T-helper 1 cell (primary cell): ENCODE results near the gene NUF2.
A peak's percentile ranks its signal among the peaks of the same experiment; 100 is the strongest.
"Not testable (repeated sequence)": the region's sequence is repeated elsewhere in the genome, so short reads cannot be mapped to it uniquely, and the experiment has no call there.

Source experiments
- DNase-seq, 5 donors: peaks; one replicate each; pipeline ENCODE4 v3.0.0-alpha.2; 2012 to 2020
- total RNA-seq, 4 donors: gene quantifications; one replicate each; lab custom pipeline; 2026; lab: John Stamatoyannopoulos, UW

NUF2 gene
- 1.8 to 3.9 (median 2.2) reads per million in 4 donors for total RNA-seq

DNA sequence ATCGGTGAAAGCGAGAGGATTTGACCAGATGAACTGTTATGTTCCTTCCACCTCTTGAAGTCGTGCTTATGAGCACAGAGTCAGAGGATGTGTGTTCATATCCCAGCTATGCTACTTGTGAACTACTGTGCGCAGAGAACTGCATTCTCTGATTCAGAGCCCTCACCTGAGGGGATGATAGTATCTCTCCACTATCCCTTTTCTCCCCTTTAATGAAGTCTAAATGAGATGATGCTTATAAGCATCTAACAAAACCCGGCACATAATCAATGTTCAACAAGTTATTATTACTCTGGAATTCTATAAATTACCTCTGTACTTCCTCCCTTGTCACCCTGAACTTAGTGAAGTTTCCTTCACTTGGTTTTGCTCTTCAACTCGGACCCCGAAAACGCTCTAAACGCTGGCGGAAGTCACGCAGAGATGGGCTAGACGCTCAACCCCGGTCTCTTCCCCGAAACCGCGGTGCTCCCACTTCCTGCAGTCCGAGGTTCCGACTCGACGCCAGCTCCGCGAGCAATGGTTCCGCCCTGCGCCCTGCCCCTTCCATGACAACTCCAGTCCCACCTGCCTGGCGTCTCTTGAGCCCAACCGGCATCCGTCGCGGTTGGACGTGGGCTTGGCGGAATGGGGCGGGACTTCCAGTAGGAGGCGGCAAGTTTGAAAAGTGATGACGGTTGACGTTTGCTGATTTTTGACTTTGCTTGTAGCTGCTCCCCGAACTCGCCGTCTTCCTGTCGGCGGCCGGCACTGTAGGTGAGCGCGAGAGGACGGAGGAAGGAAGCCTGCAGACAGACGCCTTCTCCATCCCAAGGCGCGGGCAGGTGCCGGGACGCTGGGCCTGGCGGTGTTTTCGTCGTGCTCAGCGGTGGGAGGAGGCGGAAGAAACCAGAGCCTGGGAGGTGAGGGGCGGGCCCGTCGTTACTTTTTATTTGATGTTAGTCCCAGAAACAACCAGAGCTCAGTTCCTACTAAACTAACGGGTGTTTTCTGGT is at the start of gene NUF2:
NUF2 (plus strand) TSS at position 644 of the 995 bp plus-strand sequence. CDS start 4,098 bp downstream, outside the sequence.
- peak; percentile 91 to 99 (median 92) for DNase-seq

DNA sequence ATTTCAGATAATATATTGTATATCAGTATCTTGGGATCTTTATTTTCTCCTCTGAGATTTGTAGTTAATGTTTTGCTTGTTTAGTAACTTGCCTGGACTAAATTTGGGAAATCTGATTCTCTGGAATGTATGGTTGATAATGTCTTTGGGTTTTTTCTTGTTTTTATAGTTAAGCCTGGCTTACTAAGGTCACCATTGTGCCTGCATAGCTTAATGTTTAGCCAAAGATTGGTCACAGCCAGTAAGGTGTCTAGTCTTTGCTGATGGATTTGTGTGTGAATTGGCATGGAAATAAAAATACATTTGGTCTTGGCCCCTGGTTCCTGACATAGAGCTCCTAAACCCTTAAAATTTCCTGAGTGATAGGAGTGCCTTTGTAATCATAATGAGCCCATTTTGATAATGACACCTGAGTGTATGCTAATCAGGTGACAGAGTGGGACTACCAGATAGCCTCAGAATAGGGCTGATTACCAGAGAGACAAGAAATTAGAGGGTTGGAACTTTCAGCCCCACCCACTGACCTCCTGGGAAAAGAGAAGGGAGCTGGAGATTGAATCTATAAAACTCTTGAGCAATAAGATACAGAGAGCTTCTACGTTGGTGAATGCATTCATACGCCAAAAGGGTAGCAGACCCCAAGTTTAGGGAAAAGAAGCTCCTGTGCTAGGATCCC is 47.9 kb upstream of the NUF2 start:
- no peak for DNase-seq

DNA sequence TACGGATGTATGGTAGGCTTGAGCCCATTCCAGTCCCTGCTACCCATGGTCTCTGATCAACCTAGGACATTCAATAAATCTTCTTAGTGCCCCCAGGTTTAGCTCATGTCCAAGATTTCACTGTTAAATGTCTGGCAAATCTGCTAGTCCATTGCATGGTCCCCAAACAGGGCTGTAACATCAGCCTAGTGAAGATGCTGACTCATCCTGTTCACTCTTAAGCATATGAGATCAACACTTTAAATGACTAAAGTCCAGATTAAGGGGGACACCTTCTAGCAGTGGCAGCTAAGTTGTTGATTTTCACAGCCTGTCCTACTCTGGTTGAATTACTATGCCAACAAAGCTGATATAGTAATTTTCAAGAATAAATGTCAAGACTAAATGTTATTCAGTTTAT is 46.5 kb upstream of the NUF2 start:
- DNase-seq: no peak

DNA sequence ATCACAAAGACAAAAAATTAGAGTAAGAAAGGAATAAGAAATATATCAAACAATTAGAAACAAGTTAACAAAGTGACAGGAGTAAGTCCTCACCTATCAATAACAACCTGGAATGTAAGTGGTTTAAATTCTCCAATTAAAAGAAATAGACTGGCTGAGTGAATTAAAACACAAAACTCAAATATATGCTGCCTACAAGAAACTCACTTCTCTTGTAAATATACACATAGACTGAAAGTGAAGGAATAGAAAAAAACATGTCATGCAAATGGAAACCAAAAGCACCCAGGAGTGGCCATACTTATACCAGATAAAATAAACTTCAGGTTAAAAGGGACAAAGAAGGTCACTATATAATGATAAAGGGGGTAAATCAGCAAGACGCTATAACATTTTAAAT is 43.2 kb upstream of the NUF2 start:
- no peak for DNase-seq

DNA sequence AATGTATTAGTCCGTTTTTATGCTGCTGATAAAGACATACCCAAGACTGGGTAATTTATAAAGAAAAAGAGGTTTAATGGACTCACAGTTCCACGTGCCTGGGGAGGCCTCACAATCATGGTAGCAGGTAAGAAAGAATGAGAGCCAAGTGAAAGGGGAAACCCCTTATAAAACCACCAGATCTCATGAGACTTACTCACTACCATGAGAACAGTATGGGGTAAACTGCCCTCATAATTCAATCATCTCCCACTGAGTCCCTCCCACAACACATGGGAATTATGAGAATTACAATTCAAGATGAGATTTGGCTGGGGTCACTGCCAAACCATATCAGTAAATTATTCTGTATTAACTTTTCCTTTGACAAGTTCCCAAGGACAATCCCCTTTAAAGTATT is 36.9 kb upstream of the NUF2 start:
- not testable (repeated sequence) for DNase-seq

DNA sequence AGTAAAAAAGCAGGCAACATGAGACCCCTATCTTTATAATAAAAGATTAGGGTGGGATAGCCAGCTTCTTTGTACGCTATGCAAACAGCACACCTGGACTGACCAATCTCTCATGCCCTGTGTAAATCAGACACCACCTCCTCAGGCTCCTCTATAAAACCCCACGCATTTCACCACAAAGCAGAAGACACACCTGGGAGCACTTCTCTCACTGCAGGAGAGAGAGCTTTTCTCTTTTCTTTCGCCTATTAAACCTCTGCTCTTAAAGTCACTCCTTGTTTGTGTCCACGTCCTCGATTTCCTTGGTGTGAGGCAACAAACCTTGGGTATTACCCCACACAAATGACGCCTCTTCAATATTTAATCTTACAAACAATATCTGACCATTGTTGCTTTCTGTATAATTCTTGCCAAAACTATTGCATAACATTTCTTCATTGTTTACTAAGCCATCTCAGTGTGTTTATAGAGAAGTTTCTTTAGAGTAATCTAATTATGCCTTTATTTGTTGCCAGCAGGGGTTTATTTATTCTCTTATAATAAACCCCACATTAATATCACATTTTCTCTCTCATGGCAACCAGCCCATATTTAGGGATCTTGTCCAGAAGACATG is 31.6 kb upstream of the NUF2 start:
- DNase-seq: no peak

DNA sequence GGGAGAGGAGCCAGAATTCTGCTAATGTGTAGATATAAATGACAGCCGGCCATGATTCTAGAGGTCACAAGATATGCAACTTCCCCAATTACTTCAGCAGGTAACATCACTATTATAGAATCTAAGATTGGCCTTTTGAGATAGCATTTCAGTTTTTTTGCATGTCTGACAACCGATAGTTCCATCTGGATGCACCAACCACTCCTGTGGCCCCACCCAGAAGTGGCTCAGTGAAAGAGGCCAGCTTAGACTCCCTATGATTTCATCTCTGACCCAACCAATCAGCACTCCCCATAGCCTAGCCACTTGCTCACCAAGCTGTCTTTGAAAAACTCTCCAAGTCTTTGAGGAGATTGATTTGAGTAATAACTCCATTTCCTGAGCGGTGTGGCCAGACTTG is 30.3 kb upstream of the NUF2 start:
- DNase-seq: no peak

DNA sequence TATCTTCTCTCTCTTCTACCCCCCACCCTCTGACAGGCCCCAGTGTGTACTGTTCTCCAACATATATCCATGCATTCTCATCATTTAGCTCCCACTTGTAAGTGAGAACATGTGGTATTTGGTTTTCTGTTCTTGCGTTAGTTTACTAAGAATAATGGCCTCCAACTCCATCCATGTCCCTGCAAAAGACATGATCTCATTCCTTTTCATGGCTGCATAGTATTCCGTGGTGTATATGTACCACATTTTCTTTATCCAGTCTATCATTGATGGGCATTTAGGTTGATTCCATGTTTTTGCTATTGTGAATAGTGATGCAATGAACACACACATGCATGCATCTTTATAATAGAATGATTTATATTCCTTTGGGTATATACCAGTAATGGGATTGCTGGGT is 29.6 kb upstream of the NUF2 start:
- not testable (repeated sequence) for DNase-seq

DNA sequence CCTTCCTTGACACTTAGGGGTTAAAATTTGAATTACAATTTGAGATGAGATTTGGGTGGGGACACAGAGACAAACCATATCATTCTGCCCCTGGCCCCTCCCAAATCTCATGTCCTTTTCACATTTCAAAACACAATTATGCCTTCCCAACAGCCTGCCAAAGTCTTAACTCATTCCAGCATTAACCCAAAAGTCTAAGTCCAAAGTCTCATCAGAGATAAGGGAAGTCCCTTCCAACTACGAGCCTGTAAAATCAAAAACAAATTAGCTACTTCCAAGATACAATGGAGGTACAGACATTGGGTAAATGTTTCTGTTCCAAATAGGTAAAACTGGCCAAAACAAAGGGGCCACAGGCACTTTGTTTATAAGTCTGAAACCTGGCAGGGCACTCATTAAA is 28.3 kb upstream of the NUF2 start:
- DNase-seq: not testable (repeated sequence)

DNA sequence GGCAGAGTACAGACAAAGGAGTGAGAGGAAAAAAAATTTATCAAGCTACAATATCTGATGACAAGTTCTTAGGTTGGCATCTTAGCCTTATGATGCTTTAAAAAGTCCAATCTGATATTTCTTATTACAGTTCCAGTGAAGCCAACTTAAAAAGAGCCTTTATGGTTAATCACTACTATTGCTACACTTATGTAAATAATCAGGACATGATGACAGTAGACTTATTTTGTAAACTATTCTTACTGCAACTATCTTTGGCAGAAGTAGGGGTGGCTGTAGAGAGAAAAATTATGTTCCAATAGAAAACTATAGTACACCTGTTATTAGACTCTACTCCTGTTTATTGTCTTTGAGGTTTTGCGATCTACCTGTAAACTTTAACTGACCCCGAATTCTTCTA is 25.8 kb upstream of the NUF2 start:
- DNase-seq: no peak

DNA sequence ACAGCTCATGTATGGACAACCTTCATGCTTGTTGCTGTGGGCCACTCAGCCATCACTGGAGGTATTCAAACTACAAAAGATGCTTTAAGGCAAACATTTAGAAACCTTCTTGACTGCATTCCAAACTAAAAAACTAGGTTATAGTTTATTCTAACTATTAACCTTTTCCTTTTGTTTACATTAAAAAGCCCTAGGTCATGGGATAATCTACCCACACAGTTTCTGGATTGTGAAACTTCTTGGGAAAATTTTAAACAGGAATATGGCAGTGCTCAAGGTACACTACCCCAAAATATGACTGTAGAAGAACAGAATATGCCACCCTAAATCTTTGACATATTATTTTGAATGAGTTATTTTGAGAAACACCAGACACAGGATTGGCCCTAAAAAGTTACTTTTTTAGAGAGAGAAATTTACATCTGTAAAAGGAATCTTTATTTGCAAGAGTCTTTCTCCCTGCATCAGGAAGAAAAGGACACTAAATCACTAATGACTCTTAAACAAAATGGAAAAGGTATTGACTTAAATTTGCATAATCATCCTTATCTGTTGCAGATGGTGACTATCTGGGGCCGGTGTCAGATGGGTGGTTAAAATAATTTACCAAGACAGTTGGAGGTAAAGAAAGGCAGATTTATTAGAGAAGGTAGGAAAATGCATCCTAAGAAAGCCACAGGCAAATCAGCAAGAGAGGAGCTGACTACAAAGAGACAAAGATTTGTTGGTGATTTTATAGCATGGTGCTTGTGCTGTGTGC is 25.1 kb upstream of the NUF2 start:
- DNase-seq: no peak

DNA sequence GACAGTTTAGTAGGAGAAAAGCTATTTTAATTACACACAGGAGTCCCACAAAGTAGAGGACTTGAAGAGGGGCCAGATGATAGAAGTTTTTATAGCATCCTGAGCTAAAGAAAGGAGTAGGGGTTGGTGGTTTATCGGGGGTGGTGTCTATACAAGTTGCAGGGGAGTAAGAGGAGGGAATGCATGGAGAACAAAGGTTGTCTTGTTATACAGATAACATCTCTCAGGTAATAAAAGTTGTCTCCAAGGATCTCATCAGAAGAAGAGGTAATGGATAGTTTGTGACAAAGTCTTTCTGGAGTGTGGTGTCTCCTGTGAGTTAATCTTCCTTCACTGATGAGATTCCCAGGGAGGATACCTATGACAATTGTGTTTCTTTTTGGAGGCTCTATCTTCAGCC is 23.4 kb upstream of the NUF2 start:
- DNase-seq: no peak

DNA sequence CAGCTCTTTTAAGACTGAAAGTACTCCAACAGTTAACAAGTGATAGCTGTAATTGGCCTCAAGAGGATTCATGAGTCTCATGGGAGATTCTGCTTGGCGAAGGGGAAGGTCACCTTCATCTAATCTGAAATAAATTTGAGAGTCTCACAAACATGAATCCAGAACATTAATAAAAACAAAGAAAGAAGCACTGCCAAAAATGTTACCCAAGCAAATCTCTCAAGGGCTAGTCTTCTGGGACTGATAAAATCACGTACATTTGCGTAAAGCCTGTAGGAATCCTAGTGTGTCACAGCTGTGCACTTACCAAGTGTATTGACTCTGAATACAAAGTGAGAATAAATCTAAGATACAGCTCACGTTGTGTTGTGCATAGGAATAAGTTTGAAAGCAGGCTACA is 21.2 kb upstream of the NUF2 start:
- no peak for DNase-seq

DNA sequence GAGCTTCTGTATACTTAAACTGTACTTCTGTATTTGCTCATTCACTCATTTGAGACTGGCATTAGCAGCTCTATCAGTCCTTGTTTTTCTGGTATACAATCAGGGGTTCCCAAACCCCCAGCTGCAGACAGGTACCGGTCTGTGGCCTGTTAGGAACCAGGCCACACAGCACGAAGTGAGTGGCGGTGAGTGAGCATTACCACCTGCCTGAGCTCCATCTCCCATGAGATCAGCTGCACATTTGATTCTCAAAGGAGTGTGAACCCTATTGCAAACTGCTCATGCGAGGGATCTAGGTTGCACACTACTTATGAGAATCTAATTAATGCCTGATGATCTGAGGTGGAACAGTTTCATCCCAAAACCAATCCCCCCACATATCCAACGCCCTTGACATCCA is 18.2 kb upstream of the NUF2 start:
- no peak for DNase-seq

DNA sequence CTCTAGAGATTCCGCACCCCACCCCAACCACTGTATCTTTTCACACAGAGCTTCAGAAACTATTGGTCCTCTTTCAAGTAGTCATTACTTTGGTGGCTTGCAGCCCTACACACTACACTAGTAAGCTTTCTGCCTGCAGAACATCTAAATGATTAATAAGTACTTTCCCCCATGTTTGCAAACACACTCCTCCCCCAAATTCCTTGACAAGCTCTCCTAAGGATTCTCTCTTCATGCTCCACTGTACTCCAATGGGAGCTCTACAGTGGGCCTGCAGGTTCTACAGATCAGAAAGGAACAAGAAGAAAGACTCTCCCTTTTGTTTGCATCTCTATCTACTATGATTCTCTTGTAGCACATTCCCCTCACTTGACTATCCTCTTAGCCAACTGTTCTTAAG is 16.3 kb upstream of the NUF2 start:
- DNase-seq: no peak

DNA sequence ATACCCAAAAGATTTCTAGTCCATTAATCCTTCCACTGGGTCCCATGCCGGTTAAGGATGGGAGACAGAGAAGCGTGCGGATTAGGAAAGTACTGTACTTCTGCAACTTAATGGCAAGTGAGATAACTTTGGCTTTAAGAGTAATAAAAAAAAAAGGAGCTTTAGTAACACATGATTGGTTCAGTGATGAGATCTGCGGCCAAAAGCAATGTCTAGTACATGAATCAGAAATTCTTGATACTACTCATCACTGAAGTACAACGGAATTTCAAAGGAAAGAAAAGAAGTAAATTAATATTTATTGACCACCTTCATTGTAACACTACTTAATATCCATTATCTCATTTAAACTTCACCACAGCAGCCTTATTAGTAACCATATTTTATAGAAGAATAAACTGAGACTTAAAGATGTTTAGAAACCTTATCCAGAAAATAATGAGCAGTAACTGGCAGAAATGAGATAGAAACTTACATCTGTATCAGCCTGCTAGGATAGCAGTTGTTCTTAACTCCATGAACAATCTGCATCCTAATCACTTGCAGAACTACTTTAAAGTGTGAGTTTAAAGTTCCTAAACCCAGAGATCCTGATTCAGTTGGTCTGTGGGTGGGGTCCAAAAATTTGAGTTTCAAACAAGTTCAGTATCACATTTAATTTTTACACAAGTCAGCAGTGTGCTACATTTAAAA is 14.1 kb upstream of the NUF2 start:
- DNase-seq: no peak

DNA sequence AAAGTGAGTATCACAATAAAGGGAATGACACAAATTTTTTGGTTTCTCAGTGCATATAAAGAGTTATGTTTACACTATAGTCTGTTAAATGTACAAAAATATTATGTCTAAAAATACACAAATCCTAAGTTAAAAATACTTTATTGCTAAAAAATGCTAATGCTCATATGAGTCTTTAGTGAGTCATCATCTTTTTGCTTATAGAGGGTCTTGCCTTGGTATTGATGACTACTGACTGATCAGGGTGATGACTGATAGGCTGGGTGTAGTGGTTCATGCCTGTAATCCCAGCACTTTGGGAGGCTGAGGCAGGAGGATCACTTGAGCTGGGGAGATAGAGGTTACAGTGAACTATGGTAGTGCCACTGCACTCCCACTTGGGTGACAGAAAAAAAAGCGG is 12.9 kb upstream of the NUF2 start:
- no peak for DNase-seq

DNA sequence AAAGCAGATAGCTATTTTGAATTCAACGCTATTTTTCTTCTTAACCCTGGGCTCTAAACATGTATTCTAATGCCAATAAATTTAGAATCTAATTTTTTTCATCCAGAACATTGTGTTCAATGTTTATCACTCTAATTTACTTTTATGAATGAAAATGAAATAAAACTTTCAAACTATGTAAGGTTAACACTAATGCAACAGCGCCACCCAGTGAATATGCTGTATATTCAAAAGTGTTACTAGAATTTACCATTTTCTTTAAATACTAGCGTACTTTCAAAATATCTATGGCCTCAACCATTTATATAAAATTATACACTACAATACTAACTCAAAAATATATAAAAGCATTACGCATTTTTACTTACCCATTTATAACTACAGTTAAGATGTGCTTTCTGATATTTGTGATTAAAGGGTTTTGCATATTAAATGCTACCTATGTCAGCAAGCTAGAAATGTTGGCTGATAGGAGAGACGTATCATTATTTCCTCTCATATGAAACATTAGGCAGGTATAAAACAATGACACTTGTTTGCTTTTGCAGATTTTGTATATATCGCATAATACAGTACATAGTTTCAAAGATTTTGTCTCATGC is 5.9 kb upstream of the NUF2 start:
- peak in 4 of 5 donors; percentile 21 to 48 (median 25) for DNase-seq

DNA sequence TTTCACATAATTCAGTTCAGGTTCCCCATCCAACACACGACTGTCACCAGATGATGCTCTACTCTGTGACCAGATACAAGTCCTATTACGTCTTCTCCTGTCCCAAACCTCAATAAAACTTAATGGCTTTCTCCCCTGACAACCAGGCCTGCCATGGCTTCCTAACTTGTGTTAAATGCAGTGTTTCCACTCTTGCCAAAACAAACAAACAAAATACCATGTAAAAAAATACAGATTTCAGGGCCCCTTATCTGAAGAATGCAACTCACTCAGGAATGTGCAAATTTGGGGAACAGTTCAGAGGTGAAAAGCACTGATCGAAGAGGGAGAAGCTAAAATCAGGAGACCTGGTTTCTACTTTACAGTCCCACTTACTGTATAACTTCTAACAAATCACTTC is 863 bp upstream of the NUF2 start:
- DNase-seq: no peak

DNA sequence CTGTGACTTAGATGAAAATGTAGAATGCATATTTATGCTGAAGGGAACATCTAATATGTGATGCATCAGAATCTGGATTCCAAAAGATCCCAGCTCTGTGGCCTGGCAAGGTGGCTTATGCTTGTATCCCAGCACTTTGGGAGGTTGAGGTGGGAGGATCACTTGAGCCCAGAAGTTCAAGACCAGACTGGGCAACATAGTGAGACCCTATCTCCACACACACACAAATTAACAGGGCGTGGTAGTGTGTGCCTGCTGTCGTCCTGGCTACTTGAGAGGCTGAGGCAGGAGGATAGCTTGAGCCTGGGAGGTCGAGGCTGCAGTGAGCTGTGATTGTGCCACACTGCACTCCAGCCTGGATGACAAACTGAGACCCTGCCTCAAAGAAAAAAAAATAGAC is 1.6 kb downstream of the NUF2 start:
- DNase-seq: not testable (repeated sequence)

DNA sequence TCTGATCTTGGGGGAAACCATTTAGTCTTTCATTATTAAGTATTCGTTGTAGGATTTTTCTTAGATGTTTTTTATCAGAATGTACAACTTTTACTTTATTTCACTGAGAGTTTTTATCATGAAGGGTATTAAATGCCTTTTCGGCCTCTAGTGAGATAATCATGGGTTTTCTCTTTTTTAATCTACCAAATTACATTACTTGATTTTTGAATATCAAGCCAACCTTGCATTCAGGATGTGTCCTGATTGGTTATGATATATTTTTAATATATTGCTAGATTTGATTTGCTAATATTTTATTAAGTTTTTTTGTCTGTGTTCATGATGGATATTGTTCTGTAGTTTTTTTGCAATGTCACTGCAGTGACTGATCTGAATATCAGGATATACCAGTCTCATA is 9.4 kb downstream of the NUF2 start:
- no peak for DNase-seq

DNA sequence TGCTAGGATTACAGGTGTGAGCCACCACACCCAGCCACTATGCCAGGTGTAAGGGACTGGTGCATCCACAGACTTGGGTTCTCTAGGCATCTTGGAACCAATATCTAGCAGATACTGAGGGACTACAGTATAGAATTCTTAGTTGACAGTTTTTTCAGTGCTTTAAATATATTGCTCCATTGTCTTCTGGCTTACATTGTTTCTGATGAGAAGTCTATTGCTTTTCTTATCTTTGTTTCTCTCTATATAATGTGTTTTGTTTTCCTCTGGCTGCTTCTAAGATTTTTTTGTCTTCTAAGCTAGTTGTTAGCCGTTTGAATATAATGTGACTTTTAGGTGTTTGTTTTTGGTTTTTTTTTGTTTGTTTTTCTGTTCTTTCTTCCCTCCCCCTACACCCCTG is 13.5 kb downstream of the NUF2 start:
- no peak for DNase-seq
